Right cardiac atrium (tissue), 5 donors: ENCODE results near the gene RRN3. TPM values are rescaled to one million over a fixed set of nuclear protein-coding genes. Genes with fewer than 3 reads are reported as not detected.
"Not testable (repeated sequence)": the region's sequence is repeated elsewhere in the genome, so short reads cannot be mapped to it uniquely, and the experiment has no call there.

ENCODE experiments used
- ATAC-seq, 2 donors: fragments of 200-7000 bp; cut with Tn5 transposase; one replicate each; pipeline versions ENCODE4 v1.8.0 to v1.9.1; 2020; ENCODE audit warnings: moderate library complexity in 2 of 2, mild to moderate bottlenecking in 1 of 2
- DNase-seq, 3 donors: peaks; one replicate each; pipeline ENCODE4 v3.0.0-alpha.2; 2020
- H3K27ac ChIP-seq: one replicate; pipeline ENCODE4 v1.5.1; 2013; ENCODE audit warnings: mild to moderate bottlenecking, low read length, control low read depth, moderate library complexity
- H3K27me3 ChIP-seq: one replicate; pipeline ENCODE4 v1.6.1; 2013; ENCODE audit not compliant: control insufficient read depth, insufficient read depth
- H3K4me1 ChIP-seq: one replicate; pipeline ENCODE4 v1.6.1; 2013; ENCODE audit warnings: low read length; ENCODE audit not compliant: control insufficient read depth, insufficient read depth
- H3K4me3 ChIP-seq: one replicate; pipeline ENCODE4 v1.5.1; 2013; ENCODE audit warnings: low read length, control low read depth
- H3K9me3 ChIP-seq: one replicate; pipeline ENCODE4 v1.6.1; 2013; ENCODE audit warnings: low read length; ENCODE audit not compliant: control insufficient read depth
- WGBS: extraction: QIAGEN DNeasy Blood & Tissue Kit; methylation state at CpG from one replicate; pipeline ENCODE4 v1.1.7; 2013; 5-methylcytosine and 5-hydroxymethylcytosine counted together
- intact Hi-C, 4 donors: fragments of 100-400 bp; cut with DNase I; formaldehyde crosslinking; loops; one replicate each; pipeline versions ENCODE4 v1.11.0 to v1.14.0; 2022 to 2023
- polyA plus RNA-seq: library from polyadenylated mRNA; stranded (reverse); fragments of 200-250 nt; gene quantifications from one replicate; pipeline ENCODE4 v1.2.3, GENCODE V29; 2013
- total RNA-seq, 4 donors: library from RNA; stranded (reverse); fragmentation: NEBNext Ultra II Directional; extraction: Animal tissue kit (Norgen Biotek cat#: 25700); gene quantifications; one replicate each; pipeline ENCODE4 v1.2.1, GENCODE V29; 2021
- donor health status: healthy with polysubstance abuse.
- donor health status: DM: no; HTN: yes; CAD: no.
- donor health status: DM: no; HTN: no; CAD: no.
- donor health status: DM: no; HTN: yes; CAD: no; lungs with severe emphysema.
- donor health status: DM: yes; HTN: yes; CAD: no.

The RRN3 gene
- total and polyA plus RNA-seq, 5 donors = 13.1 to 25.5 (median 22.9) TPM

DNA sequence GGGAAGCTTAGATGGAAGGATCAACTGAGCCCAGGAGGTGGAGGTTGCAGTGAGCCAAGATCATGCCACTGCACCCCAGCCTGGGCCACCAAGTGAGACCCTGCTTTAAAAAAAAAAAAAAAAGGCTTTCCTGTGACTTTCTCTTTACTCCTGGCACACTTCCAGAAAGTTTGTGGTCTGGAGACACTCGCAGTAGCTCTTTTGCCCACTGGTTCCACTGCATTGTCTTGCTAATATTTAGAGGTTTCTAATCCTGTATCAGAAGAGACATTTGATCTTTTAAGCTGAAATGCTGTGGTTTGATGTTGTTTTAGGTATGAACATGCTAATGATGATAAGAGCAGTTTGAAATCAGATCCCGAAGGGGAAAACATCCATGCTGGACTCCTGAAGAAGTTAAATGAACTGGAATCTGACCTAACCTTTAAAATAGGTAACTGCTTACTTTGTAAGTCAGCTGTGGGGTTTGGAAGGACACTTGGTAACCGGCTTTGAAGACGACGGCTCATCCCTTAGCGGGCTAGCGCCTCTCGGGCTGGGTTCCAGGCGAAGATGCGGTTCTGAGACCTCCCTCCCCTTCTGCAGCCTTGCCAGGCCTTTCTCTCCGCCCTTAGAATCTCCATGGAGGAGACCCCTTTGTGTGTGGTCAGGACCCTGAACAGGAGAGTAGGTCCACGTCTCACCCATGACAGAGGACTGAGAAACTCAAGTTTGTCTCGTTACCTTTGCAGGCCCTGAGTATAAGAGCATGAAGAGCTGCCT, 61.3 kb downstream of the RRN3 start:
- intact Hi-C loops = no loop called here
- peak in 1 of 3 donors; percentile 28 for DNase-seq
- H3K27ac ChIP-seq = no peak overlapping the region

DNA sequence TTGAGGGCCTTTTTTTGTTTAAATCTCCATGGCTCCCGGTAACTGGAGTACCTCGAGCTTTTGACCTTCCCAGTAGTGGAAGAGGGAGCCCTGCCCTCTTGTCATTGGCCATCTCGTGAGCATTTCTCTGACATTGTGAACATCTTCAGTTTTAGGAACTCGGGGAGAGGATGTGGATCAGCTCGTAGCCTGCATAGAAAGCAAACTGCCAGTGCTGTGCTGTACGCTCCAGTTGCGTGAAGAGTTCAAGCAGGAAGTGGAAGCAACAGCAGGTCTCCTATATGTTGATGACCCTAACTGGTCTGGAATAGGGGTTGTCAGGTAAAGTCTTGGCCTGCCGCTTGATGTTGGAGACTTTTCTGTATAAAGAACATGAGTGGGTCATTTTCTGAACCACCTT, 62.5 kb downstream of the RRN3 start:
- 89% methylated on average over 8 of the region's 8 CpGs for WGBS

More for the DNA sequence above, 61.3 kb downstream of the RRN3 start:
- WGBS = 88% methylated on average over 13 of the region's 13 CpGs
- no peak for ATAC-seq
- H3K27me3 ChIP-seq = no peaks in the 10 kb centered on the region
- H3K4me3 ChIP-seq = no peak overlapping the region
- no peaks in the 10 kb centered on the region for H3K9me3 ChIP-seq
- H3K4me1 ChIP-seq = peaks cover 1% of the 10 kb centered on the region

DNA sequence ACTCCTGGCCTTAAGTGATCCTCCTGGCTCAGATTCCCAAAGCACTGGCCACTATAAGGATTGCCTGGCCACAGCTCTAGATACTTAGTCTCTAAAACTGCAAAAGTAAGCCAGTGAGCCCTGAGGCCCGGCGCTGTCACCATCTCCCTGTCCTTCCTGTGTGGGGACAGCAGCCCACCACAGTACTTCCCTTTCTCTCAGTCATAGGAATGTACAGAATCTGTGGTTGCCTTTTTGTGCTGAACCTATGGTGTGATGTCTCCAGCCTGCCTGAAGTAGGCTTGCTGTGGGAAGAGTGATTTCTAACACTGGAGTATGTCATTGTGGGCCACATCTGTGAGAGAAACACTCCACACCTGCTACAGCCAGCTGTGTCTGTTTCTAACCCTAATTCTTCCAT, 62.9 kb downstream of the RRN3 start:
- WGBS = 74% methylated on average over 2 of the region's 2 CpGs
- ATAC-seq (no peak), DNase-seq (peak in 2 of 3 donors; percentile 14 to 46)
- Histone ChIP-seq H3K4me1 (peaks cover 1% of the 10 kb centered on the region), H3K9me3 (no peaks in the 10 kb centered on the region), H3K27me3 (no peaks in the 10 kb centered on the region), H3K4me3 (no peak overlapping the region), H3K27ac (no peak overlapping the region)
- intact Hi-C loops = no loop called here

More for the DNA sequence above, 62.5 kb downstream of the RRN3 start:
- no peak for ATAC-seq
- intact Hi-C loops = no loop called here
- Histone ChIP-seq H3K9me3 (no peaks in the 10 kb centered on the region), H3K27me3 (no peaks in the 10 kb centered on the region), H3K4me3 (no peak overlapping the region), H3K27ac (no peak overlapping the region), H3K4me1 (peaks cover 1% of the 10 kb centered on the region)
- no peak for DNase-seq

DNA sequence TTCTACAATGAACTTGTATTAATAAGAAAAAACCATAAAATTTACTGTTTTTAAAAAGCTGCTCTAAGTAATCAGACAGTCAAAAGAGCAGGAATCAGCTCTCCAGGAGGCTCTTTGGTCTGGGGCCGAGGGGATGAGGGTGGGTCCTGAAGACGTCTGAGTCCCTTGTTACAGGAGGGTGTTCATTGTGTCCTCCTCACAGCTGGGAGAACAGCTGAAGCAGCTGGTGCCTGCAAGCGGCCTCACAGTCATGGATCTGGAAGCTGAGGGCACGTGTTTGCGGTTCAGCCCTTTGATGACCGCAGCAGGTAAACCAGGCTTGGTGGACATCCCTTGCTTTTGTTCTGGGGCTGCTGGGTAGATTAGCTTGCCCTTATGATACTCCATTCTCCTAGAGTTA, 64.3 kb downstream of the RRN3 start:
- H3K27me3 ChIP-seq, H3K4me3 ChIP-seq, H3K4me1 ChIP-seq, H3K9me3 ChIP-seq, H3K27ac ChIP-seq, intact Hi-C loops, ATAC-seq: not testable (repeated sequence)
- WGBS = 83% methylated on average over 6 of the region's 6 CpGs
- DNase-seq = peak in 2 of 3 donors; percentile 10 to 43

DNA sequence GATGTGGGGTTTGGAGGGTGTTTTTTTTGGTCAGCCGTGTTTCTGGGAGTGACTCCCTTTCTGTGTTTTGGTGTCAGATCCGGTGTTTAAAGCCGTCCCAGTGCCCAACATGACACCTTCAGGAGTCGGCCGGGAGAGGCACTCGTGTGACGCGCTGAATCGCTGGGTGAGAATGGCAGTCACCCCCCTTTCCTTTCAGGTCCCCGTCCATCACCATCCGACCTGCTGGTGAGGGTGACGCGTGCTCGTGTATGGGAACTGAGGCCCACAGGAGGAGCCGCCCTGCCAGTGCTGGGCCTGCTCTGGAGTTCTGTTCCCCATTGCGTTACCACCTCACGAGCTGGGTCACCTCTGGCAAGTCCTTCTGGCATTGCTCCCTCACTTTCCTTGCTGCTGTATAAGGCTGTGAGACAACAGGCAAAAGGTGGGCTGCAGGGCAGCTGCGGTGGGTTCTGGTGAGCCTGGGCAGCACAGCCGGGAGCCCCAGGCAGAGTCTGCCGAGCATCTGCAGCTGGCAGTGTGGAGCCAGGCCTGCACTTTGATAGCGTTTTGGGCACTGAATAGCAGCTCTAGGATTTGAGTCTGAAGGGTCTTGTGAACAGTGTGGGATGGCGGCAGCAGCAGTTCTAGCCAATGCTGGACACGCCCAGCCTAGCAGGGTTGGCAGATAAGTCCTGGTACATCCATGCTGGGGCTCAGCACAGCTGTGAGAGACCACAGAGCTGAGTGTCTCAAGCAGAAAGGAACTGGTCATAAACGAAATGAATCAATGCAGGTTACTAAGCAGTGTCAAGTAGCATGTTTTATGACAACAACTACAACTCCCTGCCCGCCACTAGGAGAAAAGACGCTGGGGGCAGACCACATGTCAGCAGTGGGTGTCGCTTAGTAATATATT, 65.0 kb downstream of the RRN3 start:
- WGBS = 72% methylated on average over 27 of the region's 27 CpGs
- H3K9me3 ChIP-seq, H3K4me3 ChIP-seq, H3K27me3 ChIP-seq, intact Hi-C loops, H3K27ac ChIP-seq, H3K4me1 ChIP-seq: not testable (repeated sequence)
- DNase-seq (peak in 2 of 3 donors; percentile 49 to 59), ATAC-seq (peak; percentile 30 to 50)

DNA sequence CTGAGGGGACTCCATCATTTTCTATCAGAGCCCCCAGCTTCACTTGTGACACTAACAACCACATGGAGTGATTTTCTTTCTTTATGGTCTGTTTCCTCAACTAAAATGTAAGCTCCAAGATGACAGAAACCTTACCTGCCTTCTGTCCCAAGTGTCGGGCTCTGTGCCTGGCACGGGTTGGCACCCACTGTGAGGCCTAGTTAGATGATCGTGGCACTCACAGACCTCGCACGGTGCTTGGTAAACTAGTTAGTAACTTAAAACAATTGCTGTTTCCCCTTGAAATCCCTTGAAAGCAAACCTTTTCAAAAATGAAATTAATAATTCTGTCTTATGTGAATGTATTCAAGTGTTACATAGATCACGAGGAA, 65.7 kb downstream of the RRN3 start:
- H3K4me1 ChIP-seq, H3K27me3 ChIP-seq, H3K4me3 ChIP-seq, intact Hi-C loops, ATAC-seq, H3K9me3 ChIP-seq, H3K27ac ChIP-seq: not testable (repeated sequence)
- peak in 1 of 3 donors; percentile 52 for DNase-seq
- WGBS = 84% methylated on average over 6 of the region's 6 CpGs

DNA sequence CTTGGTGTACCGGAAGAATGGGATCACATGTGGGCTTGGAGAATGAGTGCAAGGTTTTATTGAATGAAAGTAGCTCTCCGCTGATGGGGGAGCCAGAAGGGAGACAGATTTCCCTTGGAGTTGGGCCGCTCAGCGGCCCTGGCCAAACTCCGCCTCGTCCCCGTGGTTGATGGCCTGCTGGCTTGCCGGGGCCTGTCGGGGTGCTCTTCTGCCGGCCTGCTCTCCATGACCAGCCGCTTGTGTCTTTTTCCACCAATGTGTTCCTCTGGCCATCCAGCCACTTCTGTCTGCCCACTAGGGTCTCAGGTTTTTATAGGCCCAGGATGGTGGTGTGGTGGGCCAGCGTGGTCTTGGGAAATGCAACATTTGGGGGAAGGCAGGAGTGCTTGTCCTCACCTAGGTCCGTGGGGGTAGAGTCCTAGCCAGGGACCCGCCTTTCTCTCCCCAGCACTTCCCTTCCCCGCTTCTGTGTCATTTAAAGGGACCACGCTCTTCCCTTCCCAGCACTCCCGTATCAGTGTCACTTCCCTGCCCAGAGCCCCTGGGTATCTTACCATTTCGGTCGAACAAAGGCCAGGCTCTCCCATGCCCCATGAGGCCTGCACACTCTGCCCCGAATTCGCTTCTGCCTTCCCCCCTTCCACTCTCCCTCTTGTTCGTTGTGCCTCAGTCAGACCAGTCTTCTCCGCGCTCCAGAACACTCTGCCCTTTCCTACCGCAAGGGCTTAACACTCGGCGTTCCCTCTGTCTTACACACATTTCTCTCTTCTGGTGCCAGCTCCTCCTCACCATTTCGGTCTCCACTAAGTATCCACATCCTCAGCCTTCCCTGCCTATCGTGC, 66.3 kb downstream of the RRN3 start:
- H3K27me3 ChIP-seq, H3K27ac ChIP-seq: not testable (repeated sequence)

DNA sequence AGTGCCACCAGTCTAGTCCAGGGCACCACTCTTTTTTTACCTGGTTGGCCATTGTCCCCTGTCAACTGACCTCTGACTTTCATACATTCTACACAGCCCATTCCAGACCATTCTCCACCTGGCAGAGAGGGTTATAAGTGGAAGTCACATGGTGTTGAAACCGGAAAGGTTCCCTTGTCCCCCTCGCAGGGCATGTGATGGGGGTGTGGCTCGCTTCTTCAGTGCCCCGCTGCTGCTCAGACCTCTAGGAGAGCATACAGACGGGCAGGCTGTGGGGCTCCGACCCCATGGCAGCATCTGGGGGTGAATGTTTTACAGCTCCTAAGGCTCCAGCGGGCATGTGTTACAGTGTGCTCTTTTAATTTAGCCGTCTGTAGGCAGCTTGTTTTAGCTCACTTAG, 67.0 kb downstream of the RRN3 start:
- H3K4me3 ChIP-seq, H3K4me1 ChIP-seq, H3K9me3 ChIP-seq, H3K27ac ChIP-seq, ATAC-seq, intact Hi-C loops, H3K27me3 ChIP-seq: not testable (repeated sequence)
- DNase-seq = peak in 1 of 3 donors; percentile 34
- WGBS = 78% methylated on average over 8 of the region's 8 CpGs

More for the DNA sequence above, 66.3 kb downstream of the RRN3 start:
- H3K9me3 ChIP-seq, H3K4me1 ChIP-seq, intact Hi-C loops, H3K4me3 ChIP-seq: not testable (repeated sequence)
- peak in 1 of 3 donors; percentile 76 for DNase-seq
- peak; percentile 21 to 47 for ATAC-seq
- 75% methylated on average over 29 of the region's 29 CpGs for WGBS

DNA sequence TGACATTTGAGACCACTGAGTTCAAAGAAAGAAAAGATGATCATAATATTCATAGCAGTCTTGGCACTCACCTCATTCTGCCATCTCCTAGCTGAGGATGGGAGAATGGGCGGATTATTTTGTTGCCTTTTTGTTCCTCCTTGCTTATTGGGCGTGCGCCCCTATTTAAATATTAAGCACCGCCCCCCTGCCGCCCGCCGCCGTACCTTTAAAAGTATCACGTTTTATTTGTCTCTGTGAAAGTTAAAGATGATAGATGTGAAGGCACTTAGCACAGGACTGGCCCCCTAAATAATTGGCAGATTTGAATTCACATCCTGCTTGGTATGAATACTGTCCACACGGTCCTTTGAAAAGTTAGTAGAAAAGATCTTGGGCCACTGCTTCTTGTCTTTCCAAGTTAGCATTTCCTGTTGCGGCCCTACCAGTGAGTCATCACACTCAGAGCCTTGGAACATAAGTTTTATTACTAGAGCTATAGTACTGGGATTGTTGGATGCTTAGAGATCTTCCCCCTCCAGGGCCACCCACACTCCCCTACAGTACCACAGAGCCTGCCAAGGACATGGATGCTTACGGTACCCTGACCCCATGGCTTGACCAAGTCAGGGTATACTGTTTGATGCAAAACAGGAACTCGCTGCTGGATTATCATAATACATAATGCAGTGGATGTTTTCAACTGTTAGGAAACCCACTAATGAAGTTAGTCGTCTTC, 68.7 kb downstream of the RRN3 start:
- H3K27me3 ChIP-seq, H3K4me1 ChIP-seq, H3K9me3 ChIP-seq, intact Hi-C loops, H3K27ac ChIP-seq, H3K4me3 ChIP-seq: not testable (repeated sequence)
- ATAC-seq (peak; percentile 28 to 59), DNase-seq (peak in 1 of 3 donors; percentile 47)
- 76% methylated on average over 14 of the region's 14 CpGs for WGBS

DNA sequence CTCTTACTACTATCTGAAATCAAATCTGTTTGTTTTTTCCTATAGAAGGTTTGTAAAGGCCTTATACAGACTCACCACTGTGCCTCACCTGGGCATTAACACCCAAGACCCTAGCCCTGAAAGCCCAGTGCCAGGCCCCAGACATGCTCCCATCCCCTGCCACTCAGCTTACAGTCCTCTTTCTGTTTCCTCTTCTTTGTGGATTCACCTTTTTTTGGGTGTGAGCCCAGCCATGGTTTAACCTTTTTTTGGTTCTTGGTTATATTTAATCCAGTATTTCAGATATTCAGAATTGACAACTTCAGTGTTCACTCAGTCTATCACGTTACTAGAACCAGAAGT, 69.2 kb downstream of the RRN3 start:
- DNase-seq, H3K4me1 ChIP-seq, H3K9me3 ChIP-seq, H3K27me3 ChIP-seq, intact Hi-C loops, ATAC-seq, H3K4me3 ChIP-seq, H3K27ac ChIP-seq: not testable (repeated sequence)
- 72% methylated on average over 1 of the region's 1 CpG for WGBS
